GM12878 (cell line): ENCODE results near the gene TNS4. TPM values are rescaled to one million over a fixed set of nuclear protein-coding genes. Genes with fewer than 3 reads are reported as not detected.

Source experiments
- CHD4 ChIP-seq: fragments of 200-600 bp; sonication (generic); IDR thresholded peaks from 2 replicates; pipeline ENCODE4 v1.6.1; 2016; ENCODE audit warnings: mild to moderate bottlenecking
- JUND ChIP-seq: IDR thresholded peaks from 2 replicates; pipeline ENCODE4 v1.6.1; 2012; ENCODE audit warnings: low read depth, mild to moderate bottlenecking, low read length, improper control_type of control experiment, moderate library complexity
- LARP7 ChIP-seq: fragments of 450-650 bp; IDR thresholded peaks from 2 replicates; pipeline ENCODE4 v1.6.1; 2017; ENCODE audit warnings: mild to moderate bottlenecking
- MXI1 ChIP-seq: fragments of 150-350 bp; IDR thresholded peaks from 2 replicates; pipeline ENCODE4 v1.6.1; 2011; ENCODE audit warnings: low read depth, mild to moderate bottlenecking, inconsistent platforms, low read length, improper control_type of control experiment
- POLR2AphosphoS5 ChIP-seq: IDR thresholded peaks from 2 replicates; pipeline ENCODE4 v1.6.1; 2011; ENCODE audit warnings: mild to moderate bottlenecking, low read length, inconsistent platforms
- RAD51 ChIP-seq: fragments of 450-650 bp; IDR thresholded peaks from 2 replicates; pipeline ENCODE4 v1.6.1; 2016; ENCODE audit warnings: moderate library complexity, mild to moderate bottlenecking, inconsistent platforms
- ZNF24 ChIP-seq: fragments of 450-650 bp; IDR thresholded peaks from 2 replicates; pipeline ENCODE4 v1.6.1; 2017; ENCODE audit warnings: antibody characterized with exemption, mild to moderate bottlenecking
- ZNF384 ChIP-seq: IDR thresholded peaks from 2 replicates; pipeline ENCODE4 v1.6.1; 2012; ENCODE audit warnings: low read depth, mild to moderate bottlenecking, low read length, improper control_type of control experiment, borderline replicate concordance
- polyA plus RNA-seq, 11 experiments: library from polyadenylated mRNA; depleted of rRNA in 4 of 11; unstranded in 6 of 11; stranded (reverse) in 5 of 11; fragments of >200 nt; fragmentation: Nextera tagmentation in 4 of 11; fragmentation: Illumina TruSeq in 1 of 11; extraction: Ambion mirVana in 4 of 11; extraction: Trizol in 1 of 11; gene quantifications; 1 replicate in 1 of 11; 2 replicates in 10 of 11; pipeline versions ENCODE4 v1.2.1 to v1.2.3, GENCODE V29; 2011 to 2016; ENCODE audit warnings: inconsistent platforms in 2 of 11, missing spikeins in 2 of 11, low read depth in 1 of 11
- total RNA-seq, 4 experiments: library from RNA; depleted of rRNA in 3 of 4; stranded (reverse); fragments of >200 nt in 3 of 4; fragmentation: Illumina TruSeq in 1 of 4; extraction: Trizol in 1 of 4; gene quantifications; 2 replicates each; pipeline versions ENCODE4 v1.2.1 to v1.2.3, GENCODE V29; 2013 to 2021
- TF ChIP-seq, protein P1 (sequence below): fragments of 450-650 bp; formaldehyde crosslinking; IDR thresholded peaks from 2 replicates; pipeline ENCODE4 v1.4.0; 2020; ENCODE audit warnings: mild to moderate bottlenecking, moderate library complexity
- TF ChIP-seq, protein P2 (sequence below): fragments of 450-650 bp; IDR thresholded peaks from 2 replicates; pipeline ENCODE4 v1.6.1; 2017; ENCODE audit warnings: mild to moderate bottlenecking, low read depth, inconsistent platforms; ENCODE audit not compliant: poor library complexity, severe bottlenecking

TNS4 gene
- total and polyA plus RNA-seq, 10 of the 15 experiments (the other 5 are each of a cell fraction or from before 2014, with no cell fraction given): 0.10 to 0.90 (median 0.68) TPM; not detected in 2

DNA sequence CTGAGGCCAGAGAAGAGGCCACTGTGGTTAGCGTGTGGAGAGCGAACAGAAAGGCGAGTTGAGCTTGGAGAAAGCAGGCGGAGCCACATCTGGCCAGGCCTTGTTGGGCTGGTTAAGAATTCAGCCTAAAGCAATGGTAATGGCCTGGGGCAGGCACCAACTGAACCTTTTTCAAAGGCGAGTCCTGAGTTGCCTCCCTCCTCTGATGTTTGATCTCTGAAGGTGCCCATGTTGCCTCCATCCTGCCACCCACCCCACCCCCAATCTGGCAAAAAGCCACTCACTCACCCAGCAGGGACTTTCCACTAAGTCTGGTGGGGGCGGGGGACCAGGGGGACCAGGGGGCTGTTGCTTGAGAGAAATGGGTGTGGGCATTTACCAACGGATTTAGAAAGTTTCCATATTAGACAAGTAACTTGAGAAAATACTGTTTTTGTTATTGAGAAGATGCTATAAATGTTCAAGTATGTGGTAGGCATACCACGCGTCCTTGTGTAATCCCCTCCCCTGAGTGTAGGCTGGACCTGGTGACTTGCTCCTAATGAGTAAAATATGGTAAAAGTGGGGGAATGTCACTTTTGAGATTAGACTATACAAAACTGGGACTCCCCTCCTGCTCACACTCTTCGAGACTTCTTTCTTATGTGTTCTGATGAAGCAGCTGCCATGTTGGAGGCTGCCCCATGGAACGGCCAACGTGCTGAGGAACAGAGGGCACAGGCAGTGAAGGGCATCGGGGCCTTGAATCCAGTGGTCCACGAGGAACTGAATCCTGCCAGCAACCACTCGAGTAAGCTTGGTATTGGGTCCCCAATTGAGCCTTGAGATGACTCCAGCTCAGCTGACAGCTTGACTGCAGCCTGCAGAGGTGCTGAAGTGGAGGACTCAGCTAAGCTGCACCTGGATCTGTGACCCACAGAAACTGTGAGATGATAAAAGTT lies 29.9 kb upstream of the TNS4 start (continued):
- TF ChIP-seq, protein P1, sequence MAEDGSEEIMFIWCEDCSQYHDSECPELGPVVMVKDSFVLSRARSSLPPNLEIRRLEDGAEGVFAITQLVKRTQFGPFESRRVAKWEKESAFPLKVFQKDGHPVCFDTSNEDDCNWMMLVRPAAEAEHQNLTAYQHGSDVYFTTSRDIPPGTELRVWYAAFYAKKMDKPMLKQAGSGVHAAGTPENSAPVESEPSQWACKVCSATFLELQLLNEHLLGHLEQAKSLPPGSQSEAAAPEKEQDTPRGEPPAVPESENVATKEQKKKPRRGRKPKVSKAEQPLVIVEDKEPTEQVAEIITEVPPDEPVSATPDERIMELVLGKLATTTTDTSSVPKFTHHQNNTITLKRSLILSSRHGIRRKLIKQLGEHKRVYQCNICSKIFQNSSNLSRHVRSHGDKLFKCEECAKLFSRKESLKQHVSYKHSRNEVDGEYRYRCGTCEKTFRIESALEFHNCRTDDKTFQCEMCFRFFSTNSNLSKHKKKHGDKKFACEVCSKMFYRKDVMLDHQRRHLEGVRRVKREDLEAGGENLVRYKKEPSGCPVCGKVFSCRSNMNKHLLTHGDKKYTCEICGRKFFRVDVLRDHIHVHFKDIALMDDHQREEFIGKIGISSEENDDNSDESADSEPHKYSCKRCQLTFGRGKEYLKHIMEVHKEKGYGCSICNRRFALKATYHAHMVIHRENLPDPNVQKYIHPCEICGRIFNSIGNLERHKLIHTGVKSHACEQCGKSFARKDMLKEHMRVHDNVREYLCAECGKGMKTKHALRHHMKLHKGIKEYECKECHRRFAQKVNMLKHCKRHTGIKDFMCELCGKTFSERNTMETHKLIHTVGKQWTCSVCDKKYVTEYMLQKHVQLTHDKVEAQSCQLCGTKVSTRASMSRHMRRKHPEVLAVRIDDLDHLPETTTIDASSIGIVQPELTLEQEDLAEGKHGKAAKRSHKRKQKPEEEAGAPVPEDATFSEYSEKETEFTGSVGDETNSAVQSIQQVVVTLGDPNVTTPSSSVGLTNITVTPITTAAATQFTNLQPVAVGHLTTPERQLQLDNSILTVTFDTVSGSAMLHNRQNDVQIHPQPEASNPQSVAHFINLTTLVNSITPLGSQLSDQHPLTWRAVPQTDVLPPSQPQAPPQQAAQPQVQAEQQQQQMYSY (CRISPR knock-in tag): no peak
- no peak for TF ChIP-seq POLR2AphosphoS5
- peak; percentile 68 for TF ChIP-seq RAD51
- TF ChIP-seq JUND: no peak
- TF ChIP-seq CHD4: no peak
- TF ChIP-seq, protein P2, sequence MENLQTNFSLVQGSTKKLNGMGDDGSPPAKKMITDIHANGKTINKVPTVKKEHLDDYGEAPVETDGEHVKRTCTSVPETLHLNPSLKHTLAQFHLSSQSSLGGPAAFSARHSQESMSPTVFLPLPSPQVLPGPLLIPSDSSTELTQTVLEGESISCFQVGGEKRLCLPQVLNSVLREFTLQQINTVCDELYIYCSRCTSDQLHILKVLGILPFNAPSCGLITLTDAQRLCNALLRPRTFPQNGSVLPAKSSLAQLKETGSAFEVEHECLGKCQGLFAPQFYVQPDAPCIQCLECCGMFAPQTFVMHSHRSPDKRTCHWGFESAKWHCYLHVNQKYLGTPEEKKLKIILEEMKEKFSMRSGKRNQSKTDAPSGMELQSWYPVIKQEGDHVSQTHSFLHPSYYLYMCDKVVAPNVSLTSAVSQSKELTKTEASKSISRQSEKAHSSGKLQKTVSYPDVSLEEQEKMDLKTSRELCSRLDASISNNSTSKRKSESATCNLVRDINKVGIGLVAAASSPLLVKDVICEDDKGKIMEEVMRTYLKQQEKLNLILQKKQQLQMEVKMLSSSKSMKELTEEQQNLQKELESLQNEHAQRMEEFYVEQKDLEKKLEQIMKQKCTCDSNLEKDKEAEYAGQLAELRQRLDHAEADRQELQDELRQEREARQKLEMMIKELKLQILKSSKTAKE: peak; percentile 59
- TF ChIP-seq LARP7: no peak
- TF ChIP-seq MXI1: peak; percentile 42; the same call in 1 of the 2 replicates
- no peak for TF ChIP-seq ZNF384
- TF ChIP-seq ZNF24: 0 out of 2 replicates have a peak, but pooled peaks have one; percentile 20
